ENCODE data around the gene LRWD1.
A peak's percentile ranks its signal among the peaks of the same experiment; 100 is the strongest.
"Not testable (repeated sequence)": the region's sequence is repeated elsewhere in the genome, so short reads cannot be mapped to it uniquely, and the experiment has no call there.

LRWD1 gene

DNA sequence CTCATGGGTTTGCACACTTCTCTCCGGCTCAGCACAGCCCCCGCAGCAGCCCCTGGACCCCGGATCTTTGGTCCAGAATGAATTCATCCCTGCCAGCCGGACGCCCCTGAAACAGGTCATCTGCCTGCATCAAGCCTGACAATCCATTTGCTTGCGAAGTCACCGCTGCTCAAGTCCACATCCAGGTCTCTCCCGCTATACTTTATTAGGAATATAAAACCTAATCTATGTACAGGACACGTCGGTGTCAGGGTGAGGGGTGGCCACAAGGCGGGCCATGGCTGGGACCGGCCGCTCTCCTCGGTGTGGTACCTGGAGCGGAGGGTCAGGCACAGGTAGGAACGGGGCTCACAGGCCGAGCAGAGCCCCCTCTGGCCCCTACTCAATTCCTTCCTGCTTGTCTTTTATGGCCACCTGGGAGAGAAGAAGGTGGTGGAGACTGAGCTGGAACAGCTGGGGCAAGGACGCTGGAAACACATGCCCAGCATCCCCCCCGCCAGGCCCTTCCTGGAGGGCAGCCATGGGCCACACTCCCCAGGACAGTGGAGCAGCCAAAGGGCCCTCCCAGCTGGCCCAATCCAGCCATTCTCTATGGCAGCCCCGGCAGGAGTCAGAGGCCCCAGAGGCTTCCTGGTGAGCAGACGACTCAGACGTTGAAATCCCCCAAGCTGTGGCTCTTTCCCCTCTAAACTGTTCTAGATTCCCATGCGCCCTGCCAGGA, 8.6 kb downstream of the LRWD1 start:
- no peak for TF ChIP-seq CTCF (IDR thresholded peaks at IDR 0.05; ENCODE audit: low read depth, low read length, missing control alignments)
- DNase-seq (ENCODE audit: extremely low read depth, low read depth): no peak
- no peak overlapping the region for H3K4me3 ChIP-seq (replicated peaks; ENCODE audit: low read depth, low read length)

DNA sequence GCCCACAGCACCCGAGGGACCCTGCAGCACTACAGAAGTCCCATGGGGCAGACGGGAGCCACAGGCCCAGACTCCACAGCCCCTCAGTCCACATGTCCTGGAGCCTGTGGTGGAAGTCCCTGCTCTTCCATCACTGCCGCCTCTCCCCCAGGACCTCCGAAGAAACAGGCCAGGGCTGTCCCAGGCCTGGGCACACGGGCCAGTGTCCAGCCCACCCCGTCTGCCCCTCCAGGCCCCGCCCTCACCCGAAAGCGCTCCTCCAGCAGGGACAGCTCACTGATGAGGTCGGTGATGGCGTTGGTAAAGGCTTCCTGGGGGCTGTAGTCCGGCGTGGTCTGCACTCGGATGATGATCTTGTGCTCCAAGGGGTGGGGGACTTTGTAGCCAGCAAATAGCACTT, 9.3 kb downstream of the LRWD1 start:
- H3K4me3 ChIP-seq (replicated peaks; ENCODE audit: low read depth, low read length); DNase-seq (ENCODE audit: extremely low read depth, low read depth): not testable (repeated sequence)

- not testable (repeated sequence) for DNase-seq (ENCODE audit: extremely low read depth, low read depth); H3K4me3 ChIP-seq (replicated peaks; ENCODE audit: low read depth, low read length)
Measured at GRCh38 chr7:102474736-102475435, 10.1 kb downstream of the LRWD1 start.

- peak; percentile 20 for TF ChIP-seq CTCF (IDR thresholded peaks at IDR 0.05; ENCODE audit: low read depth, low read length, missing control alignments)
- peak within 1 kb of the TSS; percentile 38 for H3K4me3 ChIP-seq (replicated peaks; ENCODE audit: low read depth, low read length)
- peak; percentile 26 for DNase-seq (ENCODE audit: extremely low read depth, low read depth)
Measured at GRCh38 chr7:102478314-102479208, 13.8 kb downstream of the LRWD1 start, which contains the start of gene POLR2J. Gene POLR2J, minus strand, starts transcription at chr7:102478922. Its CDS starts 62 bp downstream, at chr7:102478860.

GRCh38 chr7:102479209-102479584, 14.4 kb downstream of the LRWD1 start:
- H3K4me3 ChIP-seq (replicated peaks; ENCODE audit: low read depth, low read length): not testable (repeated sequence)

GRCh38 chr7:102479982-102480637, 15.3 kb downstream of the LRWD1 start:
- H3K4me3 ChIP-seq (replicated peaks; ENCODE audit: low read depth, low read length); DNase-seq (ENCODE audit: extremely low read depth, low read depth): not testable (repeated sequence)
- peak; percentile 7 for TF ChIP-seq CTCF (IDR thresholded peaks at IDR 0.05; ENCODE audit: low read depth, low read length, missing control alignments)

More at GRCh38 chr7:102479209-102479584, 14.4 kb downstream of the LRWD1 start:
- DNase-seq (ENCODE audit: extremely low read depth, low read depth): not testable (repeated sequence)

GRCh38 chr7:102481962-102482361, 17.2 kb downstream of the LRWD1 start:
- not testable (repeated sequence) for DNase-seq (ENCODE audit: extremely low read depth, low read depth)

DNA sequence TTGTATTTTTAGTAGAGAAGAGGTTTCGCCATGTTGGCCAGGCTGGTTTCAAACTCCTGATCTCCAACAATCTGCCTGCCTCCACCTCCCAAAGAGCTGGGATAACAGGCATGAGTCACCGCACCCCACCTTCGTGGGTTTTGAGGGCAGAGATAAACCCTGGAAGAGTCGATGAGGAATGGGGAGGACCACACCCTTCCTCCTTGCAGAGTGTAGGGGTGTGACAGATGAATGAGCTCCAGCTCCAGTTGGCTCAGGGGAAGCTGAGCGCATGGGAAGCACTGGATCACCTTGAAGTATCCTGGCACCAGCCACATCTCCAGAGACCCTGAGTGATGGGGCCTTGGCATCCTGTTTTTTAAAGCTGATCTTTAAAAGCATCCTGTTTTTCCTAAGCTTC, 19.5 kb downstream of the LRWD1 start:
- not testable (repeated sequence) for DNase-seq (ENCODE audit: extremely low read depth, low read depth); H3K4me3 ChIP-seq (replicated peaks; ENCODE audit: low read depth, low read length)

More at GRCh38 chr7:102481962-102482361, 17.2 kb downstream of the LRWD1 start:
- H3K4me3 ChIP-seq (replicated peaks; ENCODE audit: low read depth, low read length): not testable (repeated sequence)

- DNase-seq (ENCODE audit: extremely low read depth, low read depth); H3K4me3 ChIP-seq (replicated peaks; ENCODE audit: low read depth, low read length): not testable (repeated sequence)
Measured at GRCh38 chr7:102490529-102491075, 25.8 kb downstream of the LRWD1 start.

DNA sequence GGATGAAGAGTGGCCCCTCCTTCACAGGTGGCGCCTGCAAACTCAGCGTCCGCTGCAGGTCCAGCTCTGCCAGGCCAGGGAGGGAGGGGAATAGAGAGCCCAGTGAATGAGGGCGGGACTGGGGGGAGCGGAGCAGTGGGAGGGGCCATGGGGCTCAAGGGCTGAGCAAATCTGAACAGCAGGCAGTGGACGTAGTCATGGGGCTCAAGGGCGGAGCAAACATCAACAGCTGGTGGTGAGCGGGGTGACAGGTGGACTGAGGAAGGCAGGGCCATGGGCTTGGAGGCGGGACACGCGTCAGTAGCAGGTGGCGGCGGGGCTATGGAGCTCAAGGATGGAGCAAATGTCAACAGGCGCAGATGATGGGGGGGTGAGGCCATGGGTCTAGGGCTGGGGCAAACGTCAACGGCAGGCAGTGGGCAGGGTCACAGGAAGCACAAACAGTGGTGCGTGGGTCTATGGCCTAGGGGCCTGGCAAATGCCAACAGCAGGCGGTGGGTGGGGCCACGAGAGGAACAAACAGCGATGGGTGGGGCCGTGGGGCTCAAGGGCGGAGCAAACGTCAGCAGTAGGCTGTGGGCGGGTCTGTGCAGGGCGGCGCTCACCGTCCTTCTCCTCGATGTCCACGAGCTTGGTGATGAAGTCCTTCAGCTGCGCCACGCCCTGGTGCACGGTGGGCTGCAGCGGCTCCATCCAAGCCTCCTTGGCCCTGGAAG, 28.6 kb downstream of the LRWD1 start:
- not testable (repeated sequence) for H3K4me3 ChIP-seq (replicated peaks; ENCODE audit: low read depth, low read length); DNase-seq (ENCODE audit: extremely low read depth, low read depth)

DNA sequence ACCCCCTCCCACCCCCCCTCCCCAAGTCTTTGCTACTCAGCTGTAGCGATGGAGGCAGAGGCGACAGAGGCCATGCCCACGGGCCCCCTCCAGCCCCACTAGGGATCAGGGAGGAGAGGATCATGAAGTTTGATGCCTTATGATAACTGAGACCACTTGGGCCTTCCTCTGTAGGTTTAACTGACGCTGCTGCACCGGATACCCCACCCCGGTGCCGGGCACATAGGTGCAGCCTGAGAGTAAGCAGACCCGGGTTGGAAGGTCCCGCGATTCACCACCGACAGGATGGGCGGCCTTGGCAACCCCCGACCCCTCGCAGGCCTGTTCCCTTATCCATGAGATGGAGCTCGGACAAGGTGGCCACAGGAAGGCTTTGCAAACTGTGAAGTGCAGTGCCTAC, 29.2 kb downstream of the LRWD1 start:
- not testable (repeated sequence) for DNase-seq (ENCODE audit: extremely low read depth, low read depth)

GRCh38 chr7:102494473-102495149, 29.8 kb downstream of the LRWD1 start:
- DNase-seq (ENCODE audit: extremely low read depth, low read depth); H3K4me3 ChIP-seq (replicated peaks; ENCODE audit: low read depth, low read length): not testable (repeated sequence)

More for the DNA sequence above, 29.2 kb downstream of the LRWD1 start:
- not testable (repeated sequence) for H3K4me3 ChIP-seq (replicated peaks; ENCODE audit: low read depth, low read length)

All from HFF-Myc (cell line).